Measurements from ENCODE around the gene KNSTRN.

Gene KNSTRN

GRCh38 chr15:40344217-40344616, 38.3 kb upstream of the KNSTRN start:
- peak overlapping the region in 9 of 11 experiments; percentile 36 to 74 (median 63); a peak in 13 of 22 replicates for H3K27ac ChIP-seq
- H3K4me3 ChIP-seq = 0 out of 20 replicates have a peak overlapping the region, but pooled peaks of 1 of the 10 experiments have one; percentile 30
- no peak for TF ChIP-seq Cebpa-rat (IDR thresholded peaks at IDR 0.05)
- peak overlapping the region in 10 of 11 experiments; percentile 2 to 53 (median 33); a peak in 7 of 22 replicates for H3K9ac ChIP-seq
- H3K4me1 ChIP-seq = peaks cover 56 to 72% (median 66%) of the 10 kb centered on the region in 10 experiments
- H4K20me1 ChIP-seq = no peaks in the 10 kb centered on the region
- no peaks in the 10 kb centered on the region for H3K9me3 ChIP-seq (replicated peaks in 1 of 11)
- no peaks in the 10 kb centered on the region for H3K27me3 ChIP-seq
- peak overlapping the region; percentile 54 to 82 (median 73) for H3K4me2 ChIP-seq
- no peaks in the 10 kb centered on the region for H3K36me3 ChIP-seq

DNA sequence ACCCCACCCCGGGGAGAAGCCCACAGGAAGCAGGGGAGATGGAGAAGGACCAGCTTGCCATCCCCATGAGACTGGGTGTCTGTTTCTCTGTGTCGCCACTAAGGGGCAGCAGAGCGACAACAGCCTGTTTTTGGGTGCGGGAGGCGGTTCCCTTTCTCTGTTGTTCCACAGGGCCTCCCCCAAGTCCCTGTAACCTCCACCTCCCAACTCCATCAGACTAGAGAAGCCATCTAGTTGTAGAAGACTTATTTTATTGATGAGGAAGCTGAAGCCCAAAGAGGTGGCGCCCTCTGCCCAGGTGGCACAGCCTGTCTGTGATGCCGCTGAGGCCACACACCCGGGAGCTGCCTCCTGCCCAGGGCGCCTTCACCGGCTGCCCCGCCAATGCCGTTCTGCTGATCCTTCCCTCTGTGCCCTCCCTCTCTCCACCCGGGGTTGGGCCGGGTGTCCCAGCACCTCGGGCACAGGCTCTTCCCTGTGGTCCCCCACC, 37.8 kb upstream of the KNSTRN start:
- Histone ChIP-seq H3K27ac (no peak overlapping the region), H3K9me3 (replicated peaks in 1 of 11) (no peaks in the 10 kb centered on the region), H3K4me2 (peak overlapping the region; percentile 54 to 82 (median 73)), H3K27me3 (no peaks in the 10 kb centered on the region), H3K9ac (peak overlapping the region in 2 of 11 experiments; percentile 2 to 7; a peak in 1 of 22 replicates), H3K4me1 (peaks cover 51 to 72% (median 64%) of the 10 kb centered on the region in 10 experiments), H3K4me3 (no peak overlapping the region), H4K20me1 (no peaks in the 10 kb centered on the region), H3K36me3 (no peaks in the 10 kb centered on the region)
- TF ChIP-seq Cebpa-rat (IDR thresholded peaks at IDR 0.05) = no peak

DNA sequence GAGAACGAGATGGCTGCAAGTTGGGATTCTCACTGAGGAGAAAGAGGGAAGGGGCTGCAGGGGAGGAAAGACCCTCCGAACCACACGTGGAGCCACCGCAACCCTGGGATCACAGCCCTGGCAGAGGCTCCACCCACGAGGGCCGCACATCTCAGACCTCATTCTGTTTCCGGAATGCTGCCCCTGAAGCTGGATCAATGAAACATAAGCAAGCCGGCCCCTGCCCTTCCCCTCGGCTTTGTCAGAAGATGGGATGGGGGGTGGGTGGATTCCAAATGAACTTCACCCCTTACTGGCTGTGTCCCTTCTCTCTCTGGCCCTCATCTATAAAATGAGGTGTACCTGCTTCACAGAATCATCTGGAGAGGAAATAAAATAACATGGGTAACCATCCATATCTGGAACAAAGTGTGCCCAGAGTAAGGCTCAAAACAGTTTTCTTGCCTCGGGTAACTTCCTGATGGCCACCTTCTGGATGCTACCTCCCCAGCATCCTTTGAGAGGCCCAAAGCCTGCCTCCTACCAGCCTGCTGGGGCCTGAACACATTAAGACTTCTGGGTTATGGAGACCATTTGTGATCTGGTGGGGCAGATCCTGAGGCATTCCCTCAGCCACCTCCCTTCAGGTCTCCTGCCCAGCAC, 37.2 kb upstream of the KNSTRN start:
- Histone ChIP-seq H3K9me3 (replicated peaks in 1 of 11) (no peaks in the 10 kb centered on the region), H3K4me2 (peak overlapping the region in 9 of 11 experiments; percentile 54 to 80 (median 73); a peak in 10 of 22 replicates), H3K9ac (0 out of 22 replicates have a peak overlapping the region, but pooled peaks of 1 of the 11 experiments have one; percentile 7), H3K27me3 (no peaks in the 10 kb centered on the region), H3K4me1 (peaks cover 44 to 72% (median 64%) of the 10 kb centered on the region in 10 experiments), H3K27ac (no peak overlapping the region), H3K36me3 (no peaks in the 10 kb centered on the region), H3K4me3 (no peak overlapping the region), H4K20me1 (no peaks in the 10 kb centered on the region)
- no peak for TF ChIP-seq Cebpa-rat (IDR thresholded peaks at IDR 0.05)

- Histone ChIP-seq H3K9me3 (replicated peaks in 1 of 11) (no peaks in the 10 kb centered on the region), H3K9ac (no peak overlapping the region; a peak in 1 of 22 replicates), H3K4me2 (no peak overlapping the region), H3K4me3 (no peak overlapping the region), H4K20me1 (no peaks in the 10 kb centered on the region), H3K27me3 (no peaks in the 10 kb centered on the region), H3K36me3 (no peaks in the 10 kb centered on the region), H3K27ac (no peak overlapping the region), H3K4me1 (peaks cover 38 to 72% (median 64%) of the 10 kb centered on the region in 10 experiments)
- TF ChIP-seq Cebpa-rat (IDR thresholded peaks at IDR 0.05) = no peak
Observed at GRCh38 chr15:40345867-40346578, 36.5 kb upstream of the KNSTRN start.

- Histone ChIP-seq H3K9ac (no peak overlapping the region; a peak in 1 of 22 replicates), H4K20me1 (no peaks in the 10 kb centered on the region), H3K4me3 (no peak overlapping the region), H3K27ac (no peak overlapping the region), H3K4me2 (no peak overlapping the region), H3K4me1 (peaks cover 30 to 66% (median 57%) of the 10 kb centered on the region in 10 experiments), H3K36me3 (no peaks in the 10 kb centered on the region), H3K9me3 (replicated peaks in 1 of 11) (no peaks in the 10 kb centered on the region), H3K27me3 (no peaks in the 10 kb centered on the region)
- no peak for TF ChIP-seq Cebpa-rat (IDR thresholded peaks at IDR 0.05)
Observed at GRCh38 chr15:40346579-40347558, 35.7 kb upstream of the KNSTRN start.

DNA sequence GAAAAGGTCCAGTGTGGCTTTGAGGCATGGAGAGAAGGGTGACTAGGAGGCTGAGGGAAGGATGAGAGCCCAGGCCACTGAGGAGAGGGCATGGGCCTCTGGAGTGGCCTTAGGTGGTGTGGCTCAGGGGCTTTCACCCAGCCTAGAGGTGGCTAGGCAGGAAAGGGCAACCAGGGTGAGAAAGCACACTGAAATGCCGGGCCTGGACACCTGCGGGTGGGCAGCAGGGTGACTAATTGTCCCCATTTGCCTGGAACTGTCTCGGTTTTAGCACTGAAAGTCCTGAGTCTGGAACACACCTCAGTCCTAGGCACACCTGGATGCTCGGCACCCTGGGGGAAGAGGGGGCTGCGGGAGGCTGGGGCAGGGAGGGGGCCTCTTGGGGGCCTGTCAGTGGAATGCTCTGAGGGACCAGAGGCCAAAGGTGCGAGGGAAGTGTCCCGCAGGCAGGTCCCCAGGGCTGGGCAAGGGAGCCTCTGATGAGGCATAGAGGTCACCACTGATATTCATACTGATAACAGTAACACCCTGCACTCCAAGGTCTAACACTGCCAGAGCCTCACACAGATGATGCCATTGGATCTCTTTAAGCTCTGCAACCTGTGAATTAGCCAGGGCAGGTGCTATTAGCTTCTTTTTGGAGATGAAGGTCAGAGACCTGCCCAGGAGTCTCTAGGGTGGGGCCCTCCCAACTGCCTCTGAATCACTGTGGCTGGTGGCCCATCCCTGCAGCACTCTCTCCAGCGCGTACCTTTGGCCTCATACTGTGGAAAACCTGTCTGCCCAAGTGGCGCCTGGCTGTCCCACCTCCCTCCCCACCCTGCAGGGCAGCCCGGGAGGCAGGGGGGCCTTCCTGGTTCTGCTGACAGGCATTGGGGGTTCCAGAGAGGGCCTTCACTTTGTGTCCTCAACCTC, 34.7 kb upstream of the KNSTRN start:
- H3K27me3 ChIP-seq = no peaks in the 10 kb centered on the region
- 0 out of 22 replicates have a peak overlapping the region, but pooled peaks of 2 of the 11 experiments have one; percentile 9 to 43 for H3K27ac ChIP-seq
- H3K9ac ChIP-seq = peak overlapping the region in 2 of 11 experiments; percentile 7 to 44; a peak in 3 of 22 replicates
- no peak for TF ChIP-seq Cebpa-rat (IDR thresholded peaks at IDR 0.05)
- peak overlapping the region in 5 of 11 experiments; percentile 37 to 64 (median 52); a peak in 3 of 22 replicates for H3K4me2 ChIP-seq
- peaks cover 22 to 58% (median 53%) of the 10 kb centered on the region in 10 experiments for H3K4me1 ChIP-seq
- no peak overlapping the region for H3K4me3 ChIP-seq
- H4K20me1 ChIP-seq = no peaks in the 10 kb centered on the region
- H3K9me3 ChIP-seq (replicated peaks in 1 of 11) = no peaks in the 10 kb centered on the region
- H3K36me3 ChIP-seq = no peaks in the 10 kb centered on the region

DNA sequence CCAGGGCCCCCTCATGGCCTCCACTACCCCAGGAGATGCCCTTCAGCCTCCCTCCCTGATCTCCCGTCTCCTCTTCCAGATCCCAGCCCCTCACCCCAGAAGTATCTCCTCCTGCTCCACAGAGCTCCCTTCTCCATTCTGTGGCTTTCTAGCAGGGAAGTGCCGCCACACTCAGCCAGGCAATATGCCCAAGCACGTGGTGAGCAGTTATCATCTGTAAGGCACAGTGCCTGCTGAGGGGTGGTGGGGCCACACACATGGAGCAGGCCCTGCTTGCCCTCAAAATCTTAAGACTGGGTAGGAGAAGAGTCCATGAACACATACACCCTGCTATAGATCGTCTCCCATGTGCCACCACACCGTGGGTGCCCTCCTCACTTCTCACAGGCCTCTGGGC, 34.0 kb upstream of the KNSTRN start:
- H3K9ac ChIP-seq = peak overlapping the region in 6 of 11 experiments; percentile 1 to 44 (median 30); a peak in 4 of 22 replicates
- no peaks in the 10 kb centered on the region for H3K36me3 ChIP-seq
- H3K27me3 ChIP-seq = no peaks in the 10 kb centered on the region
- H4K20me1 ChIP-seq = no peaks in the 10 kb centered on the region
- no peak overlapping the region for H3K4me3 ChIP-seq
- TF ChIP-seq Cebpa-rat (IDR thresholded peaks at IDR 0.05) = no peak
- peak overlapping the region in 9 of 11 experiments; percentile 12 to 64 (median 40); a peak in 16 of 22 replicates for H3K4me2 ChIP-seq
- no peaks in the 10 kb centered on the region for H3K9me3 ChIP-seq (replicated peaks in 1 of 11)
- H3K4me1 ChIP-seq = peaks cover 15 to 52% (median 47%) of the 10 kb centered on the region in 10 experiments
- peak overlapping the region in 3 of 11 experiments; percentile 9 to 43 (median 29); a peak in 2 of 22 replicates for H3K27ac ChIP-seq
